GM21515 (cell line): Measurements from ENCODE around the gene MAP2K6.

Experiments
- ATAC-seq: cut with Tn5 transposase; IDR thresholded peaks from one replicate; pipeline ENCODE4 v1.9.1; 2021; ENCODE audit not compliant: unreplicated experiment

The MAP2K6 gene

GRCh38 chr17:69574257-69575197 is 160.0 kb downstream of the MAP2K6 start:
- no peak for ATAC-seq

GRCh38 chr17:69575346-69575761 is 160.9 kb downstream of the MAP2K6 start:
- ATAC-seq: no peak

GRCh38 chr17:69577098-69577497 is 162.6 kb downstream of the MAP2K6 start:
- ATAC-seq: no peak

- ATAC-seq: no peak
Measured at GRCh38 chr17:69578385-69578936, 164.0 kb downstream of the MAP2K6 start.

GRCh38 chr17:69579961-69580677 is 165.6 kb downstream of the MAP2K6 start:
- no peak for ATAC-seq

GRCh38 chr17:69581061-69581961 is 166.8 kb downstream of the MAP2K6 start:
- peak; percentile 78 for ATAC-seq

- no peak for ATAC-seq
Measured at GRCh38 chr17:69588316-69588715, 173.8 kb downstream of the MAP2K6 start.

- ATAC-seq: no peak
Measured at GRCh38 chr17:69588827-69589239, 174.3 kb downstream of the MAP2K6 start.

GRCh38 chr17:69590671-69591070 is 176.2 kb downstream of the MAP2K6 start:
- ATAC-seq: no peak

GRCh38 chr17:69592692-69593350 is 178.3 kb downstream of the MAP2K6 start:
- no peak for ATAC-seq

GRCh38 chr17:69593351-69593715 is 178.8 kb downstream of the MAP2K6 start:
- ATAC-seq: no peak

GRCh38 chr17:69593716-69594115 is 179.2 kb downstream of the MAP2K6 start:
- no peak for ATAC-seq

- no peak for ATAC-seq
Measured at GRCh38 chr17:69594641-69595040, 180.1 kb downstream of the MAP2K6 start.

- ATAC-seq: no peak
Measured at GRCh38 chr17:69596141-69596540, 181.6 kb downstream of the MAP2K6 start.

GRCh38 chr17:69597898-69598692 is 183.6 kb downstream of the MAP2K6 start:
- ATAC-seq: no peak

- no peak for ATAC-seq
Measured at GRCh38 chr17:69602972-69603371, 188.5 kb downstream of the MAP2K6 start.
